Renal cortical epithelial cell (primary cell): ENCODE measurements around the gene THSD7A. TPM values are rescaled to one million over a fixed set of nuclear protein-coding genes. Genes with fewer than 3 reads are reported as not detected.

ENCODE experiments used
- DNase-seq: peaks from one replicate; pipeline ENCODE4 v3.0.0-alpha.2; 2011; ENCODE audit warnings: low read depth
- total RNA-seq: library from RNA; depleted of rRNA; stranded (reverse); fragments of >200 nt; gene quantifications from 2 replicates; pipeline ENCODE4 v1.2.3, GENCODE V29; 2014

THSD7A gene
- total RNA-seq, 1 donor from 2014 or later = 2.5 TPM

DNA sequence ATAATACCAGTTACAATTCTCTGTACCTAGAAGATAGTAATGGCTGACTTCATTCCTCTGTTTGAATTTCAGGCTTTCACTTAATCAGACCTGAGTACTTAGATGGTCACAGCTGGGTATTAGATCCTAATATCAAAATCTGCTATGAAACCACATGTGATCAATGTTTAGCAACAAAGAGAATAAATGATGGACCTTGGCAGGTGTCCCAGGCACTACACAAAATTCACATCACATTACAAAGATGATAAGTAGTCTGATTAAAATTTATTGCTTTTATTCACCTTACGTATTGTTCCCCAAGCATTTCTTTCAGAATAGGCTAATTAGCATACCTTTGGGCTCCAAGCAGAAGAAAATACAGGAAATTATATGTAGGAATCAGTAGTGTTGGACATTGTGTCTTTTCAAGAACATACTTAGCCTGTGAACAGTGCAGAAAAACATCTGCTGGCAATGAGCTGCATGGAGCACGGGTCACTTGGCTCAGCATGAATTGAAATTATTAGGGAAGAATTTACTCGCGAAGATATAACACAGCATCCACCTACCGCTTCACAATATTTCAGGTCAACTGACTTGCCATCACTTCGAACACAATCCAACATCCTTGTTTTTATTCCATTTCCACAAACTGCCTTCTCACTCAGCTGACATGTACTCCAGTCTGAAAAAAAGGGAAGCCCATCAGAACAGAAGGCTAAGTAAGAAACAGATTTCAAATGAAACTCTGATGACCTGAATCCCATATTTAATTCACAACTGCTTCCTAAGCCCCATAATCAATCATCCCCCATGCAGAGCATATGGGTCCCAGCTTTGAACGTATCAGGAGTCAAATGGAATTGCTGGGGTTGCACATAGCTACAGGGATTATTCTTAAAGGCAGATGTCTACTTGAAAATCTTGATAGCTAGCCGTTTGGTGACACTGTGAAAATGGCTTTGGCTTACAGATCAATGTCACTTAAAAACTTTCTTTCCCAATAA lies 421.0 kb downstream of the THSD7A start:
- DNase-seq = no peak

DNA sequence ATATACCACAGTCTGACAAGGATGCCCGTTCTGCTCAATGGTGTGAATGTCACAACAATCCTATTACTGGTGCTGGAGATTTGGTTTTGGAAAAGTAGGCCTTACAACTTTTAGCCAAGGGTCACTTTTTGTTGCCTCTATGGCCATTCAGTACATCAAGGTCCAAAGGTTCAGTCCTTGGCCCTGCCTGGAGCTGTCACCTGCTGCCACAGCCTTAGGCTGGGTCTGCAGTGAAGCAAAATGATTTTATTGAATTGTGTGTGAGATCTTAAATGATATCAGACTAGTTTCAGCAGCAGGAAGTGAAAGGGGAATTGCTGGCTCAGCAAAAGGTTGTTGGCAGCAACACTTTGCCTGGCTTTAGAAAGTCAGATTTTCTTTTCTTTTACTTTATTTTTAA lies 427.6 kb downstream of the THSD7A start:
- DNase-seq = no peak

DNA sequence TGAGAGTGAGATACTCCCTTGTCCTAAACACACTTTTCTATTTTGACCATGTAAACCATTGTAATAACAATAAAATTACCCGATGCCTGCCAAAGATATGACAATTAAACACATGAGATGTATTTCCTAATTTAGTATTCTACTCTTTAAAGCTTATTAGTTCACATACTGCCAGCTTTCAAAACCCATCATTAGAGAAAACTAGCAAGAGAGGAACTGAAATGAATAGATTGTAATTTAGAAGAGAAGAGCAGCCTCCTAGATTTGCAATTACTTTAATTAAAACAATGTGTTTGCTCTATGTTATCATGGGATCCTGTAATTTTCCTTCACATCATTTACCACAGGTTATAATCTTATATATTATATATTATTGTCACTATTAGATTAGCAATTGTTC lies 428.2 kb downstream of the THSD7A start:
- DNase-seq = no peak

GRCh38 chr7:11394438-11394837 lies 437.6 kb downstream of the THSD7A start:
- DNase-seq = no peak

DNA sequence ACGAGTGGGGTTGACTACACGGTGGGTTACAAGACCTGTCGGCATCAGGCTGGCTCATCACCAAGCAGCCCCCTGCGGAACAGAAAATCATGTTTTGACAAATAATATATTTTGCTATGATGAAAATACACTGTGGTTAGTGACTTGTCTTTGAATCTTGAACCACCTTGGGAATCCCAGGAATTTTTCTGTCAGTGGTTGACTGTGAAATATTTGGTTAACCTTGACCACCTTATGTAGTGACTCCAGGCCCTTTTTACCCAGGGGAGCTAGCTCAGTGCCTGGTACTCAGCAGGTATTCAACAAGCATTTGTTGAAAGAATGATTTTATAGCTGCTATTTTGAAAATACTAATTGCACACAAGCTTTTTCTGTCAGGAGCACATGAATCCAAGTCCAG lies 452.4 kb downstream of the THSD7A start:
- DNase-seq = peak; percentile 24

GRCh38 chr7:11376529-11376928 lies 455.5 kb downstream of the THSD7A start:
- peak; percentile 37 for DNase-seq

GRCh38 chr7:11374629-11375028 lies 457.4 kb downstream of the THSD7A start:
- no peak for DNase-seq

GRCh38 chr7:11373546-11374142 lies 458.4 kb downstream of the THSD7A start:
- DNase-seq = peak; percentile 44

DNA sequence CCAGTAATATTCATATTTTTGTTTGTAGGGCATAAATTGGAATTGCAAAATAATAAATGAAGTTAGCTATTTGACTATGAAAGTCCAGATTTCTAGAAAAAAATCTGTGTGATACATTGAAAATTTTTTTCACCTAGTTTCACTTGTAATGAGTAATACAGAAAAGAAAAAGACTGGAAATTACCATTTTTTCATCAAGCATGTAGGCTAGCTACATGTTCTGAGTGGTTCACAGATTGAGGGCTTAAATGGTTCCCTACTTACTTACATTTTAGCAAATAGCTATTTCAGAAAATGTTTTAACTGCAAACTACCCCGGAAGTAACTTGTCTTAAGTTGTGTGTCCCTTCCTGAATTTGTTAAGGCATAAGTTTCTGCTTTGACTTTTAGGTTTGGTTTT lies 462.3 kb downstream of the THSD7A start:
- no peak for DNase-seq

DNA sequence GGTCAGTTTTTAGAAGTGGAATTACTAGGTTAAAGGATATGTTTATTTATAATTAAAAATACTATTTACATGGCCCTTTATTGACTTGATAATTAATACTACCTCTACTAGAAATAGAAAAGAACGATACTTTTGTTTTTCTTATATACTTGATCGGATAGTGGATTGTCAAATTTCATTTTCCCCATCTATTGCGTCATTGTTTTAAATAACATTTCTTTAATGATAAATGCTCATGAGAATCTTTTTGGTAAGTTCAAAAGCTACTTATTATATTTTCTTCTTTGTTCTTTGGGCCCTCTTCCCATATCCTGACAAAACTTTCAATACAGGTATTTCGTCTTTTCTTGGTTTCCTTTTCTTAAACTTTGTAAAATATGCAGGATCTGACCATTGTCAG lies 465.9 kb downstream of the THSD7A start:
- no peak for DNase-seq

DNA sequence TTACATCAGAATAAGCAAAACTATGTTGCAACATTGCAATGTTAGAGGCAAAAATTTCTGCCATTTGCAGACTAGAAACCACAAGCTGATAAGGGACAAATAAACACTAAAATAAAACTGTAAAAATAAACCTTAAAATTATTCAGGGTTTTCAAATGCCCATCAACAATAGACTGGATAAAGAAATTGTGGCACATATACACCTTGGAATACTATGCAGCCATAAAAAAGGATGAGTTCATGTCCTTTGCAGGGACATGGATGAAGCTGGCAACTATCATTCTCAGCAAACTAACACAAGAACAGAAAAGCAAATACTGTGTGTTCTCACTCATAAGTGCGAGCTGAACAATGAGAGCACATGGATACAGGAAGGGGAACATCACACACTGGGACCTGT lies 473.4 kb downstream of the THSD7A start:
- no peak for DNase-seq

DNA sequence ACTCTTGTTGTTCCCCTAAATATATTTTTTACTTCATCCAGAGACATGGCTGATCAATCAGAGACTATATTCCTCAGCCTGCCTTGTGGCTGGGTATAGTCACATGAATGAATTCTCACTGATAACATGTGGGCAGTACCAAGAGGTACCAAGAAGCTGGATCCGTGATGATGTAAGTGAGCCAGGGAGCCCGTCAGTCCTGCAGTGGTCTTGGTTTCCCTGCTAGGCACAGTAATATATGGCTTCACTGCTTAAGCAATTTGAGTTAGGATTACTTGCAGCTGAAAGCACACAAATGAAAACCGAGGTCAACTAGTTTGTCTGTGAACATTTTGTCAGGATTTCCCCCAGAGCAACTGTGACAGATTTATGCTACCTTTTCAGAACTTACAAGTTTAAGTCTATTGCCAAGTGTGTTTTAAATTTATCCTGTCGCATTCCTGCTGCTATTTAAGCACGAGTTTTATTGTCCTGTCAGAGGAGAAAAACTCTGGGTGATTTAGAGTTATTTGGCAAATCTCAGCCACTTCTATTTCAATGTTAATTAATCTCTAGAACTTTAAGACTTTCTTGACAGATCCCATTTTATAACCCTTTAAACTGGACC lies 476.5 kb downstream of the THSD7A start:
- DNase-seq = no peak

- DNase-seq = no peak
These were observed 485.7 kb downstream of the THSD7A start for GRCh38 chr7:11346302-11346701.

- no peak for DNase-seq
These were observed 486.4 kb downstream of the THSD7A start for GRCh38 chr7:11345621-11346020.

DNA sequence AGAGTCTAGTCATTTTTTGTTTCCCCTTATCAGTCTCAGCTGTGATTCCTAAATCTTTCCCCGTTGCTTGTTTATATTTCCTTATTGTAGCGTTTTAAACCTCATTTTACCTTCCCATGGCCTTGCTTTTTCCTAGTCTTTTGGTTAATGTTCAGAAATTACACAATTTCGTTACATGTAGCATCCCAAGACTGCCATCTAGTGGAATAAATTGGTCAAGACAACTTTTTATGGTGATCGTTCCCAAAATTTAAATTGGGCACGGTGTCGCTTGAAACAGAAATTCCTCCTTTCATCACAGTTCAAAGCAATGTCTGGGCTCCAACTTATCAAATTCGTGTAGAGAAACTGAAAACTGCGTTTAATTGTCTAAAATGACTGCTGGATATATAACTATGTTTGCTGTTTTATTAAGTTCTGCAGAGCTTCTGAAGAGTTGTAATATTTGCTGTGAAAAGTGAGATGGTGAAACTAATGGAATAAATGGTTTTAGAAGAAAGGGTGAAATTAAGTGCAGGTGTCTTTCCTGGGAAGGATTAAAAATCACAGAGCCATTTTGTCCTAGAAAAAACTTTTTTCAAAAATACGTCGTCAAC lies 488.1 kb downstream of the THSD7A start:
- peak; percentile 46 for DNase-seq

- no peak for DNase-seq
These were observed 488.9 kb downstream of the THSD7A start for GRCh38 chr7:11343136-11343535.

- peak; percentile 50 for DNase-seq
These were observed 490.6 kb downstream of the THSD7A start for GRCh38 chr7:11341285-11341944.

DNA sequence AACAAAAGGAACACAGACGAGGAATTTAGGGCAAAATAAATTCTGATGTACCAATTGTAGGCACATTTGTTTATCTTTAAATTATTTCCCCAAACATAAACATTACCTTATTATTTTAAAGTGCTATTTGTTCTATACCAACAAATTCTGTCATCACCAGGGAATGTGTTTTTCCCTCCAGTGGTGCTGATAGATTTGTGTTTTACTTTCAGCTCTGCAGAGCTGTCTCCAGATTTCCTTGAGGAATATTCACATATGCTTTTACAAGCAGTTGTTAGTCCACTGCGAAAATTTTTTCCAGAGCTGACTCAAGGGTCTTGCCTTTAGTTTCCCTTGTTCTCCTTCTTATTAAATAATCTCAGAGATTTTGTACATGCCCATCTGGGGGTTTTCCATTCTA lies 495.6 kb downstream of the THSD7A start:
- DNase-seq = no peak

DNA sequence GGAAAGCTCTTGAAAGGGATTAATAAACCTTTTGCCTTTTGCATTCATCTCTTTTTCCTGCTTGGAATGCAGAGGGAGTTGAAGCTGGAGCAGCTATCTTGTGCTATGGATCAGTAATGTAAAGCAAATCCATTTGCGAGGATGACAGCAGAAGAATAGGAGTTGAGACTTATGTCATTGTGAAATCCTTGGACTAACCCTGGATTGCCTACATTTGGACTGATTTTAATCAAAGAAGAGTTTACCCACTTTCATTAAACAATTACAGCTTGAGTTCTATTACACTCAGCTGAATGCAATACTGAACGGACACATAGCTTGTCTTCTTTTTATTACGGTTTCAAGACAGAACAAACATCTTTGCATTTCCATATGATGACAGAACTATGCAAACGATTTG lies 496.1 kb downstream of the THSD7A start:
- DNase-seq = no peak

- DNase-seq = no peak
These were observed 499.2 kb downstream of the THSD7A start for GRCh38 chr7:11332865-11333228.

DNA sequence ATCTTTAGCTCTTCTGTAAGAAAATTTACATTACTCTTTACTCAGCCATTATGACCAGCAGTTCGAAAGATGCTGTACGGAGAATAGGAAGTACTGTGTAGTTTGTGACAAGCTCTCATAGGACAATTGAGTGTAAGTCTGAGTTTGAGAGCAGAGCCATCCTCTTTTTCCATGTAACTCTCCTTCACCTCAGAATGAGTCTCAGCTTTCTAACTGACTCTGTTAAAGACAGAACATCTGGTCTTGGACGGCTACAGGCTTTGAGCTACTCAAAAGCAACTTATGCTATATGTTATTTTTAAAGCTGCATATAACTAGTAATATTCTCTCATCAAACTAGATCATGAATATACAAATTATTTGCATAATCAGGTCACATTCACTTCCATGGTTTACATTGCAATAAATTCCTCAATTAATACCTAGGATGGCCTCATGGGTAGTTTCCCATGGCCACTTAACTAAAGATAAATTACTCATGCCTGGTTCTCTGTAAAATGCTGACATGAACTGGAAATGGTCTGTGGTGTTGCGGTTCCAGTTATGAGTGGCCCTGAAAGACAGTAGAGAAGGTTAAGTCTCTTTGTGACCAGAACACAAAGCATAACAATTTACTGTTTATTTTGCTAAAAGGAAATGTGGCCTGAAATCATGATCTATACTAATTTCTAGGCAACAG lies 499.7 kb downstream of the THSD7A start:
- DNase-seq = no peak
